Measurements from ENCODE around the gene FAM13A. TPM values are rescaled to one million over a fixed set of nuclear protein-coding genes. Genes with fewer than 3 reads are reported as not detected.

The FAM13A gene
- total RNA-seq, 2 donors from 2014 or later, result 27.2 to 107 TPM

- no peak overlapping the region for H3K27ac ChIP-seq
- no peaks in the 10 kb centered on the region for H3K36me3 ChIP-seq
- no peak for TF ChIP-seq CTCF (IDR thresholded peaks at IDR 0.05)
- no peak for TF ChIP-seq POLR2A (IDR thresholded peaks at IDR 0.05)
- TF ChIP-seq POLR2AphosphoS5 (IDR thresholded peaks at IDR 0.05), result no peak
- no peaks in the 10 kb centered on the region for H3K4me1 ChIP-seq (replicated peaks)
- WGBS, result 83% methylated on average over 1 of the region's 1 CpG
- DNase-seq (ENCODE audit: low spot score), result no peak
- no peaks in the 10 kb centered on the region for H3K9me3 ChIP-seq
- intact Hi-C loops (cut with DNase I), result no loop called here
- H3K4me3 ChIP-seq, result no peak overlapping the region
- H3K27me3 ChIP-seq (replicated peaks; ENCODE audit: insufficient read depth), result no peaks in the 10 kb centered on the region
Observed at GRCh38 chr4:88989990-88990389, 67.0 kb downstream of the FAM13A start.

GRCh38 chr4:88985088-88985773, 71.8 kb downstream of the FAM13A start:
- no peak overlapping the region for H3K4me3 ChIP-seq
- no peaks in the 10 kb centered on the region for H3K4me1 ChIP-seq (replicated peaks)
- no peaks in the 10 kb centered on the region for H3K27me3 ChIP-seq (replicated peaks; ENCODE audit: insufficient read depth)
- intact Hi-C loops (cut with DNase I), result no loop called here
- H3K9me3 ChIP-seq, result no peaks in the 10 kb centered on the region
- H3K36me3 ChIP-seq, result no peaks in the 10 kb centered on the region
- no peak overlapping the region for H3K27ac ChIP-seq
- TF ChIP-seq POLR2A (IDR thresholded peaks at IDR 0.05) (no peak), POLR2AphosphoS5 (IDR thresholded peaks at IDR 0.05) (no peak), CTCF (IDR thresholded peaks at IDR 0.05) (no peak)
- 89% methylated on average over 5 of the region's 5 CpGs for WGBS
- no peak for DNase-seq (ENCODE audit: low spot score)

- H3K36me3 ChIP-seq, result no peaks in the 10 kb centered on the region
- H3K27ac ChIP-seq, result no peak overlapping the region
- H3K27me3 ChIP-seq (replicated peaks; ENCODE audit: insufficient read depth), result no peaks in the 10 kb centered on the region
- H3K4me3 ChIP-seq, result no peak overlapping the region
- intact Hi-C loops (cut with DNase I), result no loop called here
- no peaks in the 10 kb centered on the region for H3K9me3 ChIP-seq
- H3K4me1 ChIP-seq (replicated peaks), result no peaks in the 10 kb centered on the region
- DNase-seq (ENCODE audit: low spot score), result no peak
- TF ChIP-seq POLR2A (IDR thresholded peaks at IDR 0.05), result no peak
- no peak for TF ChIP-seq POLR2AphosphoS5 (IDR thresholded peaks at IDR 0.05)
- TF ChIP-seq CTCF (IDR thresholded peaks at IDR 0.05), result no peak
Observed at GRCh38 chr4:88982757-88983156, 74.2 kb downstream of the FAM13A start.

- intact Hi-C loops (cut with DNase I), result no loop called here
- no peak for DNase-seq (ENCODE audit: low spot score)
- Histone ChIP-seq H3K27me3 (replicated peaks; ENCODE audit: insufficient read depth) (no peaks in the 10 kb centered on the region), H3K4me1 (replicated peaks) (no peaks in the 10 kb centered on the region), H3K4me3 (no peak overlapping the region), H3K9me3 (no peaks in the 10 kb centered on the region), H3K36me3 (no peaks in the 10 kb centered on the region), H3K27ac (no peak overlapping the region)
- WGBS, result 86% methylated on average over 2 of the region's 2 CpGs
- TF ChIP-seq POLR2A (IDR thresholded peaks at IDR 0.05), result no peak
- TF ChIP-seq CTCF (IDR thresholded peaks at IDR 0.05), result no peak
- no peak for TF ChIP-seq POLR2AphosphoS5 (IDR thresholded peaks at IDR 0.05)
Observed at GRCh38 chr4:88981993-88982392, 75.0 kb downstream of the FAM13A start.

GRCh38 chr4:88981556-88981955, 75.4 kb downstream of the FAM13A start:
- Histone ChIP-seq H3K36me3 (no peaks in the 10 kb centered on the region), H3K4me3 (no peak overlapping the region), H3K4me1 (replicated peaks) (no peaks in the 10 kb centered on the region), H3K27me3 (replicated peaks; ENCODE audit: insufficient read depth) (no peaks in the 10 kb centered on the region), H3K27ac (no peak overlapping the region), H3K9me3 (no peaks in the 10 kb centered on the region)
- DNase-seq (ENCODE audit: low spot score), result no peak
- no peak for TF ChIP-seq POLR2AphosphoS5 (IDR thresholded peaks at IDR 0.05)
- TF ChIP-seq CTCF (IDR thresholded peaks at IDR 0.05), result no peak
- TF ChIP-seq POLR2A (IDR thresholded peaks at IDR 0.05), result no peak
- WGBS, result 90% methylated on average over 2 of the region's 2 CpGs
- intact Hi-C loops (cut with DNase I), result no loop called here

All from prostate gland (tissue), 2 donors.